Right ventricle myocardium inferior (tissue), 1 donor: ENCODE data around the gene TINAGL1. TPM values are rescaled to one million over a fixed set of nuclear protein-coding genes. Genes with fewer than 3 reads are reported as not detected.

Source experiments
- ATAC-seq: fragments of 200-7000 bp; cut with Tn5 transposase; one replicate; pipeline ENCODE4 v1.9.1; 2020; ENCODE audit warnings: mild to moderate bottlenecking, moderate library complexity
- DNase-seq: peaks from one replicate; pipeline ENCODE4 v3.0.0; 2021; ENCODE audit errors: missing footprints
- intact Hi-C: fragments of 100-400 bp; cut with DNase I; formaldehyde crosslinking; loops from one replicate; pipeline ENCODE4 v1.11.0; 2022
- total RNA-seq: library from RNA; stranded (reverse); fragmentation: NEBNext Ultra II Directional; extraction: Animal tissue kit (Norgen Biotek cat#: 25700); gene quantifications from one replicate; pipeline ENCODE4 v1.2.1, GENCODE V29; 2021
- donor health status: DM: no; HTN: yes; CAD: no; lungs with severe emphysema.

TINAGL1 gene
- total RNA-seq, 1 donor from 2014 or later, result 273 TPM

- ATAC-seq (no peak), DNase-seq (no peak)
- intact Hi-C loops, result loop anchor here (2.0 kb wide), 1 partner anchor 54 kb away; no protein-coding TSS in a partner anchor
Observed at GRCh38 chr1:31618916-31619846, 42.9 kb downstream of the TINAGL1 start.

- intact Hi-C loops, result no loop called here
- DNase-seq (no peak), ATAC-seq (no peak)
Observed at GRCh38 chr1:31620631-31621497, 44.5 kb downstream of the TINAGL1 start.

GRCh38 chr1:31621498-31621820 is 45.1 kb downstream of the TINAGL1 start:
- ATAC-seq (no peak), DNase-seq (no peak)
- intact Hi-C loops, result no loop called here

DNA sequence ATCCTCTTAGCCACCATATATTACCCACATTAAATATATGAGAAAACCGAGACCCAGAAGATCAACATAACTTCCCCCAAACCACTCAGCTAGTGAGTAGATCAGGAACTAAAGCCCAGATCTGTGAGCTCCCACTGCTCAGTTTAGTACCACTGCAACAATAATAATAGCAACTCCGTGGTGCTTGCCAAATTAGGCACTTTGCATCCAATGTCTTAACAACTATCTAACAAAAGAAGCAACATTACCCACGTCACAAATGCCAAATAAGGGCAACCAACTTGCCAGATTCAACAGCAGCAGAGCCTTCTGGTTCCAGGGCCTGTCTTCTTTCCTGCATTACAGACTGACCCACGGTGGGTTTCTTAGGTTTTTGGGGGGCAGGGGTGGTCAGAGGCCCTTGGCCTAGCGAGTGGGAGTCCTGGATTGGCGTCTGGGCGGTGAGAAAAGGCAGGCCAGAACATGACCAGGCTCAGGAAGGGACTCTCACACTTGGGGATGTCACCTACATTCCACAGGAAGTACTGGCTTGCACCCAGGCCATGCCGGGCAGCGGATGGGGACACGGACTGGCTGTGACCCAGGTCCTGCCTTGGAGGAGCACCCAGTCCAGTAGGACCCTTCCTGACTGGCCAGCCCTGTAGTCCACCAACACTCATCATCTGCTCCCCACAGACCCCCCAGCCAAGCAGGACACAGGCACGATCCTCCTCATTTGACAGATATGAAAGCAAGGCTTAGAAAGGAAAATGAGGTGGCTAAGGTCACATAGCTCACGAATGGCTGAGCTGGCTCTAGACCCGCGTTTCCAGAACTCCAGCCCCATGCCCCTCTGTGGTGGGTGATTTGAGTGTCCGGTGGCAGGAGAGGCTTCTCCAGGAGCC is 45.8 kb downstream of the TINAGL1 start:
- no peak for DNase-seq
- ATAC-seq, result no peak
- intact Hi-C loops, result no loop called here

DNA sequence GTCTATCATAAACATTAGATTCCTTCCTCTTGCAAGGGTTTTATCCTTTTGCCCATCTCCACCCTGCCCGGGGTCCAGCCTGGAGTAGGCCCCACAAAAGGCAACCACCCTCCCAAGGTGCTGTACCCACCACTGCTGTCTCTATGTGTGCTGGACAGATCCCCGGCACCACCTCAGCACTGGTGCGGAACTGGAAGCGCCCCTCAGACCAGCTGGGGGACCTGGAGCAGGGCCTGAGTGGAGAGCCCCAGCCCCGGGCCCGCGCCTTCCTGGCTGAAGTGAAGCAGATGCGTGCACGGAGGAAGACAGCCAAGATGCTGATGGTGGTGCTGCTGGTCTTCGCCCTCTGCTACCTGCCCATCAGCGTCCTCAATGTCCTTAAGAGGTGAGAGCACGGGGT is 47.0 kb downstream of the TINAGL1 start:
- DNase-seq (no peak), ATAC-seq (no peak)
- intact Hi-C loops, result no loop called here

- ATAC-seq (no peak), DNase-seq (no peak)
- intact Hi-C loops, result no loop called here
Observed at GRCh38 chr1:31624309-31624708, 48.0 kb downstream of the TINAGL1 start.

DNA sequence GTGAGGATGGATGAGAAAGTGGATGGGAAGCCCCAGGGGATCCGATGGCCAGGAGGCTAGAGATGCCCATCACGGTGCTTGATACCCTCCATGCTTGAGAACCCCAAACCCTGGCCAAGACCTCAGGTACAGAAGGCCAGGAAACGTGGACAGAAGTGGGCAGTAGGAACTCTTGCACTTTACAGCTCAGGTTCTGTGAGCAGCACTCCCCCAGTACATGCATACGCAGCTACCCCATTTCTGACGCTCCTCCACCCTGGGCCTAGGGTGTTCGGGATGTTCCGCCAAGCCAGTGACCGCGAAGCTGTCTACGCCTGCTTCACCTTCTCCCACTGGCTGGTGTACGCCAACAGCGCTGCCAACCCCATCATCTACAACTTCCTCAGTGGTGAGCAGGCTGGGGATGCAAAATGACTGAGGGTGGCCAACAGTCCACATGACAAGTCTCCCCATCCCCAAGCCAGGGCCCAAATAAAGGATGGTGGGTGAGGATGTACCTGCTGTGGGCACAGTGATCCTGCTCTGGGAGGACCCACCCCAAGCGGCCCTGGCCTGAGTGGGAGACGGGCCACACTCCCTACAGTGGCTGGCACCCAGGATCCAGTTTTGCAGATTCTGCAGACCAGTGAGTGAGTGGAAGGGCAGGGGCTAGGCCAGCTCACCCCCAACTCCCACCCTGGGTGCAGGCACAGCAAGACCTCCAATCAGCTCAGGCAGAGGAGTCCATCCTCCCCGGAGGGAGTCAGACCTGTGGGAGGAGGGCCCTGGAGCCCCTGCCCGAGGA is 48.6 kb downstream of the TINAGL1 start:
- ATAC-seq, result no peak
- DNase-seq, result no peak
- intact Hi-C loops, result loop anchor here (5.0 kb wide), 1 partner anchor 43 kb away; no protein-coding TSS in a partner anchor

- ATAC-seq, result no peak
- DNase-seq, result no peak
- intact Hi-C loops, result loop anchor here (2.0 to 5.0 kb wide), 2 partner anchors 43 to 57 kb away; no protein-coding TSS in a partner anchor
Observed at GRCh38 chr1:31625561-31626222, 49.4 kb downstream of the TINAGL1 start.

DNA sequence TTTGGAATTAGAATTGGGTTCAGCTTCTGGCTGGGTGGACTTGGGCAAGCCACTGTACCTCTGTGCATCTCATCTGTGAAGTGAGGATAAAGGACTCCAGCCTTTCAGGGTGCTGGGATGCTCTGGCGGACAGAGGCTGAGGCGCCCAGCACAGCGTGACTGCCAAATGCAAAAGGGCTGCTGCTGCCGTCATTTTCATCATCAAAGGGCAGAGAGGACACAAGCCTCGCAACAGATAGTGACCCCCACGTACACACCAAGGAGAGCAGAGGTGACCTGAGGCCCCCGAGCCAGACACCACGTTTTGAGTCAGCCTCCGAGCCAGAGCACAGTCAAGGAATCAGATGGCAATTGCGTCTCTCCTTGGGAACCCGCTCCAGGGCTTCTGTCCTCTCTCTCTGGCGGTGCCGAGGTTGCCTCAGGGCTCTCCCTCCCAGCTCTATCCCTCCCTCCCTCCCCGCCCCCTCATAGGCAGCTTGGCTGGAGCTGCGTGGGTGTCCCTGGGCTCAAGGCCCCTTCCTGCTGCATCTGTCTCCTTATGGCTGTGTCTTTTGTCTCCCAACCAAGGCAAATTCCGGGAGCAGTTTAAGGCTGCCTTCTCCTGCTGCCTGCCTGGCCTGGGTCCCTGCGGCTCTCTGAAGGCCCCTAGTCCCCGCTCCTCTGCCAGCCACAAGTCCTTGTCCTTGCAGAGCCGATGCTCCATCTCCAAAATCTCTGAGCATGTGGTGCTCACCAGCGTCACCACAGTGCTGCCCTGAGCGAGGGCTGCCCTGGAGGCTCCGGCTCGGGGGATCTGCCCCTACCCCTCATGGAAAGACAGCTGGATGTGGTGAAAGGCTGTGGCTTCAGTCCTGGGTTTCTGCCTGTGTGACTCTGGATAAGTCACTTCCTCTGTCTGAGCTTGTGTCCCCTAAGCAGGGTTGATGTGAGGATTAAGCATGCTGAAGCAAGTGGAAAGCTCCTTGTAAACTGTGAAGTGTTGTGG is 50.2 kb downstream of the TINAGL1 start:
- DNase-seq (no peak), ATAC-seq (no peak)
- intact Hi-C loops, result loop anchor here (2.0 to 5.0 kb wide), 2 partner anchors 44 to 58 kb away; no protein-coding TSS in a partner anchor

- intact Hi-C loops, result loop anchor here (2.0 to 5.0 kb wide), 2 partner anchors 45 to 59 kb away; no protein-coding TSS in a partner anchor
- DNase-seq (peak; percentile 82), ATAC-seq (peak; percentile 76)
Observed at GRCh38 chr1:31627301-31627929, 51.1 kb downstream of the TINAGL1 start.

- intact Hi-C loops, result loop anchor here (2.0 to 5.0 kb wide), 2 partner anchors 46 to 59 kb away; no protein-coding TSS in a partner anchor
- DNase-seq (peak; percentile 79), ATAC-seq (peak; percentile 82)
Observed at GRCh38 chr1:31627930-31628559, 51.7 kb downstream of the TINAGL1 start.

DNA sequence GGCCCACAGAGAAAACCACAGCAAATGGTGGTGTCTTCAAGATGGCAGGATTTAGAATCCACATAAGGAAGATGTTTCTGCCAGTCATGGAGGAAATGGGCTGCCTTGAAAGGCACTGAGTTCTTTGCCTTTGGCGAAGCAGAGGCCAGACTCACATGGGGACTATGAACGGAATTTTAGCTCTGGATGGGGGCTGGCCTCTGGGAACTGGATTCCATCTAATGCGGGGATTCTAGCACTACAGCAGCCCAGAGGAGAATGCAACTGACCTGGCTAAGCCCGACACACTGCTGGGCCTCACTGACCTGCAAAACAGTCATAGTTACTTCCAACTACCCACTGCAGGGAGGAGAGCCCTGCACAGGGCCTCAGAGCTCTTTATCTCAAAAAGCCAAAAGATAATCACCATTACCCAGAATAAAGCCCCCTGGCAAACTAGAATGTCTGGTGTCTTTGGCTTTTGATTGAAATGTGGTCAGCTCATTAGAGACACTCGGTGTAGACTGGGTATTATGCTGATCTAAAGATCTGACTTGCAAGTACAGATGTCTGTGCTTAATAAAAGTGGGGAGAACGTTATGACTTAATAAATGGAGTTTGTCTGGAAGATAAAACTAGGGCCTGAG is 52.7 kb downstream of the TINAGL1 start:
- intact Hi-C loops, result loop anchor here (5.0 kb wide), 1 partner anchor 47 kb away; no protein-coding TSS in a partner anchor
- no peak for DNase-seq
- ATAC-seq, result no peak

DNA sequence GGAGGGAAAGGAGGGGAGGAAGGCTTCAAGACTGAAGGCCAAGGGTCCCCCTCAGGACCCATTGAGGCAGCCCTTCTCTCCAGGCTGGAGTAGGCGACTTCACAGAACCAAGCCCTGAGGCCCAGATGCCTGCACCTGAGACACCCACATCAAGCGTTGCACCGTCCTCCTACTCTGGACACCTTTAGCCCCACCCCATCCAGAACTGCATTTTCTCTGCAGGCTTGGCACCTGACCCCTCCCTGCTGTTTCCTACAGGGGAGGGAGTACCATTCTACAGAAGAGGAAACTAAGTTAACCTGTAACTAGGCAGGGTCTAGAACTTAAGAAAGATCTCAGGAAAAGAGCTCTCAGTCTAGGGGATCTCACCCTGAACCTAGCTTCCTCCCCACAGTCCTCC is 56.3 kb downstream of the TINAGL1 start:
- DNase-seq, result no peak
- ATAC-seq, result no peak
- intact Hi-C loops, result no loop called here

DNA sequence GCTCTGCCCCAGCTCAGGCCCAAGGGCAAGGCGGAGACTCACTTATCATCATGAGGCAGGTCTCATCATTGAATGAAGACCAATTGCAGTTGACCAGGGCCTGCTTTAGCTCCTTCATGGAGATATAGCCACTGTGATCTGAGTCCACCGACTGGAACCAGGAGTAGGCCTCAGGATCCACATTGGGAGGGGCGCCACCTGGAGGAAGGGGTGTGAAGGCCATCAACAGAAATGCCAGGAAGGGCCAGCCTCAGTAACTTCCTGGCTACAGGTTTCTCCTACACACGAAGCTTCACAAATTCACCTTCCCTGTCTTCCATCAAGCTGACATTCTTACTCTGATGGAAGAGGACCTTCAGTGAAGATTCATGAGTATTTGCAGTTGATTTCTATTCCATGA is 56.8 kb downstream of the TINAGL1 start:
- DNase-seq (no peak), ATAC-seq (no peak)
- intact Hi-C loops, result no loop called here
